ENCODE results near the gene ZBTB18. TPM values are rescaled to one million over a fixed set of nuclear protein-coding genes. Genes with fewer than 3 reads are reported as not detected.

Gene ZBTB18
- total RNA-seq, 2 donors from 2014 or later = 15.4 to 17.9 TPM

GRCh38 chr1:244064621-244065020 is 13.5 kb downstream of the ZBTB18 start:
- Histone ChIP-seq H3K27ac (ENCODE audit: low read depth, low read length) (no peak overlapping the region), H3K9me3 (ENCODE audit: control insufficient read depth, low read length) (no peaks in the 10 kb centered on the region), H3K4me3 (ENCODE audit: low read length) (no peak overlapping the region), H3K4me1 (ENCODE audit: control insufficient read depth, insufficient read depth, low read length) (no peaks in the 10 kb centered on the region), H3K36me3 (ENCODE audit: control insufficient read depth, insufficient read depth, low read length) (no peaks in the 10 kb centered on the region), H3K27me3 (ENCODE audit: control insufficient read depth, insufficient read depth, low read length, poor library complexity, severe bottlenecking) (no peaks in the 10 kb centered on the region), H3K9ac (ENCODE audit: extremely low read depth, low read length, poor library complexity, severe bottlenecking) (no peak overlapping the region)
- Mint-ChIP-seq H3K4me1 (peaks cover 7% of the 10 kb centered on the region), H3K9me3 (no peaks in the 10 kb centered on the region), H3K27ac (no peak overlapping the region), H3K27me3 (ENCODE audit: insufficient read depth) (peaks cover 7% of the 10 kb centered on the region), H3K4me3 (no peak overlapping the region), H3K36me3 (ENCODE audit: low read depth) (no peaks in the 10 kb centered on the region)
- 90 to 95% methylated on average over 5 to 8 of the region's 8 CpGs for WGBS, 2 experiments (ENCODE audit: insufficient coverage in 1 of 2, insufficient read length in 1 of 2)
- no peak for TF ChIP-seq CTCF (conservative IDR thresholded peaks at IDR 0.05)
- DNase-seq = peak; percentile 24

- no peak overlapping the region for H3K9ac ChIP-seq (ENCODE audit: extremely low read depth, low read length, poor library complexity, severe bottlenecking)
- no peaks in the 10 kb centered on the region for H3K36me3 ChIP-seq (ENCODE audit: control insufficient read depth, insufficient read depth, low read length)
- peak; percentile 35 for DNase-seq
- no peak for TF ChIP-seq CTCF (conservative IDR thresholded peaks at IDR 0.05)
- WGBS, 2 experiments (ENCODE audit: insufficient coverage in 1 of 2, insufficient read length in 1 of 2) = 94 to 97% methylated on average over 5 to 9 of the region's 9 CpGs
- H3K4me3 ChIP-seq (ENCODE audit: low read length) = no peak overlapping the region
- H3K27ac Mint-ChIP-seq = no peak overlapping the region
- H3K27me3 ChIP-seq (ENCODE audit: control insufficient read depth, insufficient read depth, low read length, poor library complexity, severe bottlenecking) = no peaks in the 10 kb centered on the region
- no peaks in the 10 kb centered on the region for H3K4me1 ChIP-seq (ENCODE audit: control insufficient read depth, insufficient read depth, low read length)
- no peaks in the 10 kb centered on the region for H3K9me3 Mint-ChIP-seq
- no peak overlapping the region for H3K27ac ChIP-seq (ENCODE audit: low read depth, low read length)
- H3K4me3 Mint-ChIP-seq = no peak overlapping the region
- peaks cover 7% of the 10 kb centered on the region for H3K27me3 Mint-ChIP-seq (ENCODE audit: insufficient read depth)
- peaks cover 7% of the 10 kb centered on the region for H3K4me1 Mint-ChIP-seq
- no peaks in the 10 kb centered on the region for H3K9me3 ChIP-seq (ENCODE audit: control insufficient read depth, low read length)
- H3K36me3 Mint-ChIP-seq (ENCODE audit: low read depth) = no peaks in the 10 kb centered on the region
Measured at GRCh38 chr1:244065063-244065793, 14.1 kb downstream of the ZBTB18 start.

DNA sequence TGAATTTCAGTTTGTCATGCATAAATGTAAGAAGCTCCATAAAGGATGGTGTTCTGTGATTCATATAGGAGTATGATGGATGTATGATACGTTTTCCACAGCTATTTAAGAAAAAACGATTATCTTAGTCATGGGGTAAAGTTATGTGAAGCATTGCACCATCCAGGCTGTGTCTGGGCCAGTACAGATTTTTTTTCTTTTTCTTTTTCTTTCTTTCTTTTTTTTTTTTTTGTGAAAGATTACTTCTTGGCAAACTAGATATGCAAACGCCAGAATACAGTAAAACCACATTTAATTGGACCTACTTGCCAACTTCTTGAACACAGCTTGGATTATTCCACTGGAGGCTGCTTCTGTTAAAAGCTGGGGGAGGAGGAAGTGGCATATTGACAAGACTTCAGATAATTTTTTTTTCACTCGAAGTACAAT is 14.9 kb downstream of the ZBTB18 start:
- H3K27me3 Mint-ChIP-seq (ENCODE audit: insufficient read depth) = peaks cover 7% of the 10 kb centered on the region

More for the DNA sequence above, 14.9 kb downstream of the ZBTB18 start:
- H3K4me1 Mint-ChIP-seq = peaks cover 2% of the 10 kb centered on the region
- Histone ChIP-seq H3K27me3 (ENCODE audit: control insufficient read depth, insufficient read depth, low read length, poor library complexity, severe bottlenecking) (no peaks in the 10 kb centered on the region), H3K27ac (ENCODE audit: low read depth, low read length) (no peak overlapping the region), H3K9me3 (ENCODE audit: control insufficient read depth, low read length) (no peaks in the 10 kb centered on the region), H3K9ac (ENCODE audit: extremely low read depth, low read length, poor library complexity, severe bottlenecking) (no peak overlapping the region), H3K36me3 (ENCODE audit: control insufficient read depth, insufficient read depth, low read length) (no peaks in the 10 kb centered on the region), H3K4me3 (ENCODE audit: low read length) (no peak overlapping the region), H3K4me1 (ENCODE audit: control insufficient read depth, insufficient read depth, low read length) (no peaks in the 10 kb centered on the region)
- no peak for TF ChIP-seq CTCF (conservative IDR thresholded peaks at IDR 0.05)
- no peaks in the 10 kb centered on the region for H3K9me3 Mint-ChIP-seq
- no peaks in the 10 kb centered on the region for H3K36me3 Mint-ChIP-seq (ENCODE audit: low read depth)
- whole genome bisulfite sequencing, 2 experiments (ENCODE audit: insufficient coverage in 1 of 2, insufficient read length in 1 of 2) = 82% methylated on average over 4 of the region's 4 CpGs; no CpG with 5 or more reads in 1 of the 2 experiments
- H3K4me3 Mint-ChIP-seq = no peak overlapping the region
- H3K27ac Mint-ChIP-seq = no peak overlapping the region
- DNase-seq = peak; percentile 6
